Neuronal stem cell (in vitro differentiated cells): ENCODE results near the gene USP54.
"Not testable (repeated sequence)": the region's sequence is repeated elsewhere in the genome, so short reads cannot be mapped to it uniquely, and the experiment has no call there.

ENCODE experiments used
- DNase-seq: peaks from one replicate; pipeline ENCODE4 v3.0.0-alpha.2; 2013; ENCODE audit warnings: low spot score
- H2AFZ ChIP-seq: one replicate; pipeline ENCODE4 v1.6.1; 2013; ENCODE audit warnings: mild to moderate bottlenecking, low read length, inconsistent platforms
- H2AK5ac ChIP-seq: 2 replicates; pipeline ENCODE4 v1.6.1; 2013; ENCODE audit warnings: low read depth, mild to moderate bottlenecking, inconsistent platforms, low read length, moderate library complexity, mixed read lengths
- H2BK120ac ChIP-seq: 2 replicates; pipeline ENCODE4 v1.6.1; 2013; ENCODE audit warnings: low read depth, mild to moderate bottlenecking, inconsistent platforms, low read length, moderate library complexity, mixed read lengths
- H2BK12ac ChIP-seq: one replicate; pipeline ENCODE4 v1.6.1; 2013; ENCODE audit warnings: low read length, inconsistent platforms
- H2BK15ac ChIP-seq: 2 replicates; pipeline ENCODE4 v1.6.1; 2013; ENCODE audit warnings: mild to moderate bottlenecking, low read length, inconsistent platforms, mixed read lengths
- H2BK5ac ChIP-seq: one replicate; pipeline ENCODE4 v1.6.1; 2013; ENCODE audit warnings: inconsistent platforms, mild to moderate bottlenecking, low read length, moderate library complexity
- H3K14ac ChIP-seq: one replicate; pipeline ENCODE4 v1.6.1; 2013; ENCODE audit warnings: low read length, inconsistent platforms
- H3K18ac ChIP-seq: 2 replicates; pipeline ENCODE4 v1.6.1; 2013; ENCODE audit warnings: low read length, inconsistent platforms
- H3K23ac ChIP-seq: 2 replicates; pipeline ENCODE4 v1.6.1; 2013; ENCODE audit warnings: low read depth, mild to moderate bottlenecking, mixed read lengths, low read length, inconsistent platforms; ENCODE audit not compliant: poor library complexity
- H3K27ac ChIP-seq: replicated peaks from 3 replicates; pipeline ENCODE4 v1.5.1; 2013; ENCODE audit warnings: low read length, inconsistent platforms
- H3K27me3 ChIP-seq, 3 experiments: 2 replicates each; pipeline ENCODE4 v1.6.1; 2013; ENCODE audit warnings: low read length in 3 of 3, mild to moderate bottlenecking in 2 of 3, inconsistent platforms in 1 of 3, low read depth in 1 of 3, mixed read lengths in 1 of 3, moderate library complexity in 1 of 3; ENCODE audit not compliant: control insufficient read depth in 3 of 3, insufficient read depth in 3 of 3
- H3K36me3 ChIP-seq, 2 donors: replicated peaks in 1 of 2; 2 replicates each; pipeline ENCODE4 v1.6.1; 2013; ENCODE audit warnings: low read length in 2 of 2; ENCODE audit not compliant: control insufficient read depth in 2 of 2, insufficient read depth in 2 of 2
- H3K4ac ChIP-seq: 2 replicates; pipeline ENCODE4 v1.6.1; 2013; ENCODE audit warnings: inconsistent platforms, mild to moderate bottlenecking, low read length, moderate library complexity
- H3K4me1 ChIP-seq, 2 donors: 1 replicate in 1 of 2; 2 replicates in 1 of 2; pipeline ENCODE4 v1.6.1; 2013; ENCODE audit warnings: low read length in 2 of 2, low read depth in 1 of 2; ENCODE audit not compliant: control insufficient read depth in 2 of 2, insufficient read depth in 1 of 2
- H3K4me2 ChIP-seq: one replicate; pipeline ENCODE4 v1.6.1; 2013; ENCODE audit warnings: mild to moderate bottlenecking, low read length, inconsistent platforms; ENCODE audit not compliant: insufficient read depth, poor library complexity, severe bottlenecking
- H3K4me3 ChIP-seq, 2 donors: 2 replicates each; pipeline ENCODE4 v1.5.1; 2013; ENCODE audit warnings: low read length in 2 of 2, mild to moderate bottlenecking in 2 of 2, inconsistent platforms in 1 of 2, moderate library complexity in 1 of 2
- H3K79me1 ChIP-seq: one replicate; pipeline ENCODE4 v1.6.1; 2013; ENCODE audit warnings: low read depth, mild to moderate bottlenecking, inconsistent platforms, low read length, moderate library complexity
- H3K9ac ChIP-seq: one replicate; pipeline ENCODE4 v1.6.1; 2013; ENCODE audit warnings: mild to moderate bottlenecking, low read depth, low read length, inconsistent platforms; ENCODE audit not compliant: poor library complexity
- H3K9me3 ChIP-seq, 2 donors: replicated peaks in 1 of 2; 2 replicates each; pipeline versions ENCODE3 to v1.6.1; 2013; ENCODE audit warnings: low read length in 2 of 2, mild to moderate bottlenecking in 2 of 2, inconsistent platforms in 1 of 2, low read depth in 1 of 2, mixed read lengths in 1 of 2, moderate library complexity in 1 of 2; ENCODE audit not compliant: control insufficient read depth in 2 of 2, insufficient read depth in 1 of 2
- H4K8ac ChIP-seq: one replicate; pipeline ENCODE4 v1.6.1; 2013; ENCODE audit warnings: low read depth, mild to moderate bottlenecking, inconsistent platforms, low read length, moderate library complexity
- H4K91ac ChIP-seq: one replicate; pipeline ENCODE4 v1.6.1; 2013; ENCODE audit warnings: low read length, low read depth, mild to moderate bottlenecking, inconsistent platforms; ENCODE audit not compliant: poor library complexity
- WGBS, 2 donors: extraction: QIAGEN DNeasy Blood & Tissue Kit; methylation state at CpG; one replicate each; pipeline ENCODE4 v1.1.7; 2013; ENCODE audit warnings: missing lambda C conversion rate in 2 of 2, mixed read lengths in 1 of 2; ENCODE audit not compliant: insufficient read length in 2 of 2, insufficient replicate concordance in 1 of 2; ENCODE audit errors: extremely low coverage in 2 of 2; 5-methylcytosine and 5-hydroxymethylcytosine counted together

USP54 gene

DNA sequence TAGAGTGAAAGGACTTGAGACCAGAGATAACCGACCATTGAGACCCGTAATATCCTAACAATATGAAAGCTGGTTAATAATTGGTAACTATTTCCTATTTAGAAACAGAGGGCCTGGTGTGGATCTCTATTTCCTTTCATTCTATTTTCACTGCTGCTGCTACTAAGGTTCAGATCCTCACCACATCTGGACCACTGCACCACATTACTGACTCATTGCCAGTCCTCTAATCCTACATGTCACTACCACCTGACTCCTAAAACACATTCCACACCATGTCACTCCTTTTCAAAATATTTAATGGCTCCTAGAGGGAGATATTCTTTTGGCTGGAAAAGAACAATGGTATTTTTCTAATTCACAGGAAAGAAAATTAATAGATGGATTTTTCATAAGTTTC is 6.4 kb downstream of the USP54 start:
- H3K9ac ChIP-seq: no peak overlapping the region
- H3K9me3 ChIP-seq: peaks cover 5 to 10% of the 10 kb centered on the region in 2 donors
- no peak overlapping the region for H2BK12ac ChIP-seq
- H2BK15ac ChIP-seq: no peak overlapping the region
- peaks cover 6 to 7% of the 10 kb centered on the region in 2 donors for H3K4me1 ChIP-seq
- no CpG with 5 or more reads among the region's 2 CpGs for WGBS, 2 donors
- no peak overlapping the region for H3K4me2 ChIP-seq
- peaks cover 3 to 4% of the 10 kb centered on the region in 2 donors for H3K36me3 ChIP-seq
- H2BK5ac ChIP-seq: no peak overlapping the region
- no peak overlapping the region for H3K4ac ChIP-seq
- no peak overlapping the region for H3K27ac ChIP-seq
- H4K8ac ChIP-seq: no peak overlapping the region
- no peak overlapping the region for H4K91ac ChIP-seq
- no peak overlapping the region for H3K4me3 ChIP-seq
- no peaks in the 10 kb centered on the region for H3K27me3 ChIP-seq
- H3K23ac ChIP-seq: no peak overlapping the region
- no peak overlapping the region for H2BK120ac ChIP-seq
- H3K79me1 ChIP-seq: peaks cover 1% of the 10 kb centered on the region
- H3K14ac ChIP-seq: no peak overlapping the region
- no peak overlapping the region for H2AFZ ChIP-seq
- no peak overlapping the region for H3K18ac ChIP-seq
- H2AK5ac ChIP-seq: no peak overlapping the region
- no peak for DNase-seq

- peaks cover 1% of the 10 kb centered on the region for H3K79me1 ChIP-seq
- H3K4me2 ChIP-seq: no peak overlapping the region
- no peak overlapping the region for H2BK5ac ChIP-seq
- H4K8ac ChIP-seq: no peak overlapping the region
- no peak overlapping the region for H2BK120ac ChIP-seq
- no peak overlapping the region for H3K4me3 ChIP-seq
- no peak overlapping the region for H2AFZ ChIP-seq
- no peak overlapping the region for H3K9ac ChIP-seq
- H3K36me3 ChIP-seq: peaks cover 3 to 4% of the 10 kb centered on the region in 2 donors
- H3K27ac ChIP-seq: peak overlapping the region; percentile 90
- peaks cover 5 to 10% of the 10 kb centered on the region in 2 donors for H3K9me3 ChIP-seq
- no peak overlapping the region for H2BK12ac ChIP-seq
- no peak overlapping the region for H2AK5ac ChIP-seq
- H3K18ac ChIP-seq: no peak overlapping the region
- H2BK15ac ChIP-seq: no peak overlapping the region
- H3K27me3 ChIP-seq: no peaks in the 10 kb centered on the region
- no peak overlapping the region for H4K91ac ChIP-seq
- H3K4me1 ChIP-seq: peaks cover 0 to 8% of the 10 kb centered on the region in 2 donors
- no peak overlapping the region for H3K14ac ChIP-seq
- no peak overlapping the region for H3K23ac ChIP-seq
- no peak overlapping the region for H3K4ac ChIP-seq
- no CpG with 5 or more reads among the region's 2 CpGs for WGBS, 2 donors
- peak; percentile 30 for DNase-seq
Observed at GRCh38 chr10:73581918-73582317, 9.2 kb downstream of the USP54 start.

- H3K9ac ChIP-seq, H3K14ac ChIP-seq, H4K91ac ChIP-seq, H2AFZ ChIP-seq, H3K18ac ChIP-seq, H3K4me2 ChIP-seq, DNase-seq, H2BK15ac ChIP-seq, H3K79me1 ChIP-seq, H2BK12ac ChIP-seq, H2BK120ac ChIP-seq, H3K4ac ChIP-seq, H3K4me3 ChIP-seq, H3K27me3 ChIP-seq, H3K27ac ChIP-seq, H2AK5ac ChIP-seq, H2BK5ac ChIP-seq, H3K4me1 ChIP-seq, H3K9me3 ChIP-seq, H3K23ac ChIP-seq, H4K8ac ChIP-seq: not testable (repeated sequence)
- H3K36me3 ChIP-seq: peaks cover 9 to 25% of the 10 kb centered on the region in 2 donors
- no CpG with 5 or more reads among the region's 6 CpGs for WGBS, 2 donors
Observed at GRCh38 chr10:73578927-73579326, 12.2 kb downstream of the USP54 start.

GRCh38 chr10:73577788-73578187 is 13.4 kb downstream of the USP54 start:
- Histone ChIP-seq H3K4me3 (no peak overlapping the region), H3K27me3 (no peaks in the 10 kb centered on the region), H3K4me1 (peaks cover 0 to 8% of the 10 kb centered on the region in 2 donors), H3K4ac (no peak overlapping the region), H3K9ac (no peak overlapping the region), H2BK15ac (no peak overlapping the region), H4K8ac (no peak overlapping the region), H2AK5ac (no peak overlapping the region), H2BK120ac (no peak overlapping the region), H3K23ac (no peak overlapping the region), H3K4me2 (no peak overlapping the region), H3K36me3 (peaks cover 9 to 35% of the 10 kb centered on the region in 2 donors), H4K91ac (no peak overlapping the region), H3K27ac (peak overlapping the region; percentile 38), H3K9me3 (no peaks in the 10 kb centered on the region), H3K18ac (no peak overlapping the region), H3K14ac (no peak overlapping the region), H2BK5ac (no peak overlapping the region), H2BK12ac (no peak overlapping the region), H2AFZ (no peak overlapping the region), H3K79me1 (peaks cover 8% of the 10 kb centered on the region)
- no peak for DNase-seq
- no CpG with 5 or more reads among the region's 1 CpG for WGBS, 2 donors
